H1 (cell line): ENCODE results near the gene DIP2C. TPM values are rescaled to one million over a fixed set of nuclear protein-coding genes. Genes with fewer than 3 reads are reported as not detected.

Experiments
- CTCF ChIA-PET: fragments of 300-600 bp; sonication (Branson Sonifier 250); formaldehyde crosslinking; loops from one replicate; lab custom pipeline; 2021; ENCODE audit not compliant: partially characterized antibody; lab: Charles Lee
- POLR2A ChIA-PET: fragments of 300-600 bp; sonication (Branson Sonifier 250); formaldehyde crosslinking; loops from one replicate; lab custom pipeline; 2021; ENCODE audit warnings: inconsistent platforms; ENCODE audit not compliant: partially characterized antibody; lab: Charles Lee
- DNase-seq, 2 experiments: peaks; one replicate each; pipeline versions ENCODE4 v3.0.0 to v3.0.0-alpha.2; 2010 to 2022; ENCODE audit warnings: low spot score in 2 of 2, low read depth in 1 of 2, mixed read lengths in 1 of 2
- FAIRE-seq: peaks from 2 replicates; lab custom pipeline; 2011; peaks lifted over from hg19 to GRCh38; lab: Jason Lieb, UNC
- H2AFZ ChIP-seq: 2 replicates; pipeline ENCODE4 v1.8.1; 2012; ENCODE audit warnings: low read length, inconsistent platforms
- H2AK5ac ChIP-seq: 2 replicates; pipeline ENCODE4 v1.6.1; 2013; ENCODE audit warnings: low read depth, low read length
- H2BK120ac ChIP-seq: replicated peaks from 2 replicates; pipeline ENCODE3; 2013; ENCODE audit warnings: low read depth, low read length, inconsistent platforms
- H2BK12ac ChIP-seq: 2 replicates; pipeline ENCODE4 v1.6.1; 2013; ENCODE audit warnings: low read depth, low read length
- H2BK15ac ChIP-seq: 2 replicates; pipeline ENCODE4 v1.6.1; 2013; ENCODE audit warnings: low read length
- H2BK20ac ChIP-seq: 2 replicates; pipeline ENCODE4 v1.6.1; 2013; ENCODE audit warnings: low read length
- H2BK5ac ChIP-seq: 2 replicates; pipeline ENCODE4 v1.6.1; 2013; ENCODE audit warnings: low read depth, low read length
- H3K14ac ChIP-seq: 2 replicates; pipeline ENCODE4 v1.6.1; 2013; ENCODE audit warnings: inconsistent platforms; ENCODE audit not compliant: insufficient read length
- H3K18ac ChIP-seq: 2 replicates; pipeline ENCODE4 v1.6.1; 2013; ENCODE audit warnings: low read length; ENCODE audit errors: extremely low read depth
- H3K23ac ChIP-seq: 2 replicates; pipeline ENCODE4 v1.6.1; 2013; ENCODE audit warnings: inconsistent platforms; ENCODE audit not compliant: insufficient read length
- H3K23me2 ChIP-seq: 2 replicates; pipeline ENCODE4 v1.6.1; 2013; ENCODE audit warnings: low read depth, low read length
- H3K27ac ChIP-seq: 2 replicates; pipeline ENCODE4 v1.6.1; 2011; ENCODE audit warnings: low read depth, low read length, inconsistent platforms
- H3K27me3 ChIP-seq, 4 experiments: replicated peaks in 1 of 4; 1 replicate in 1 of 4; 2 replicates in 3 of 4; pipeline versions ENCODE4 v1.6.1 to v1.8.1; 2011 to 2013; ENCODE audit warnings: low read length in 3 of 4, mild to moderate bottlenecking in 3 of 4, inconsistent platforms in 2 of 4, mixed read lengths in 2 of 4, moderate library complexity in 1 of 4; ENCODE audit not compliant: control insufficient read depth in 3 of 4, insufficient read depth in 3 of 4; ENCODE audit errors: extremely low read depth in 1 of 4
- H3K36me3 ChIP-seq, 4 experiments: 2 replicates each; pipeline versions ENCODE4 v1.6.1 to v1.8.1; 2011 to 2013; ENCODE audit warnings: mild to moderate bottlenecking in 4 of 4, low read length in 3 of 4, moderate library complexity in 2 of 4, control low read depth in 1 of 4, inconsistent platforms in 1 of 4; ENCODE audit not compliant: insufficient read depth in 4 of 4, control insufficient read depth in 2 of 4
- H3K4ac ChIP-seq: replicated peaks from 2 replicates; pipeline ENCODE3; 2013; ENCODE audit warnings: low read length, low read depth, mixed read lengths, inconsistent platforms; ENCODE audit not compliant: insufficient read length
- H3K4me1 ChIP-seq, 4 experiments: replicated peaks in 1 of 4; 1 replicate in 1 of 4; 2 replicates in 3 of 4; pipeline versions ENCODE4 v1.6.1 to v1.8.1; 2011 to 2013; ENCODE audit warnings: low read length in 3 of 4, inconsistent platforms in 2 of 4, mixed read lengths in 1 of 4; ENCODE audit not compliant: insufficient read depth in 4 of 4, control insufficient read depth in 3 of 4
- H3K4me2 ChIP-seq, 2 experiments: 2 replicates each; pipeline versions ENCODE4 v1.6.1 to v1.8.1; 2011 to 2013; ENCODE audit warnings: low read depth in 2 of 2, low read length in 2 of 2, control low read depth in 1 of 2, inconsistent platforms in 1 of 2, mild to moderate bottlenecking in 1 of 2; ENCODE audit not compliant: insufficient read depth in 1 of 2
- H3K4me3 ChIP-seq, 4 experiments: fragments of 200-600, 300-600 bp in 1 of 4; sonication (generic), shearing (Covaris generic), sonication (Bioruptor Twin) in 1 of 4; 2 replicates each; pipeline versions ENCODE4 v1.5.1 to v1.8.1; 2011 to 2016; ENCODE audit warnings: low read length in 4 of 4, low read depth in 3 of 4, control low read depth in 2 of 4, inconsistent platforms in 2 of 4, mild to moderate bottlenecking in 2 of 4, mixed read lengths in 1 of 4, moderate library complexity in 1 of 4; ENCODE audit not compliant: insufficient read depth in 2 of 4; ENCODE audit errors: extremely low read depth in 1 of 4
- H3K56ac ChIP-seq: replicated peaks from 2 replicates; pipeline ENCODE3; 2013; ENCODE audit warnings: low read depth, mild to moderate bottlenecking, mixed read lengths, low read length, inconsistent platforms; ENCODE audit not compliant: insufficient read length
- H3K79me1 ChIP-seq: 2 replicates; pipeline ENCODE4 v1.6.1; 2013; ENCODE audit warnings: low read depth, low read length, control low read depth
- H3K79me2 ChIP-seq, 2 experiments: 2 replicates each; pipeline versions ENCODE4 v1.6.1 to v1.8.1; 2012 to 2013; ENCODE audit warnings: low read length in 2 of 2, mild to moderate bottlenecking in 2 of 2, inconsistent platforms in 1 of 2; ENCODE audit not compliant: insufficient read depth in 2 of 2, control insufficient read depth in 1 of 2
- H3K9ac ChIP-seq, 4 experiments: replicated peaks in 1 of 4; 1 replicate in 1 of 4; 2 replicates in 3 of 4; pipeline versions ENCODE4 v1.6.1 to v1.8.1; 2011 to 2013; ENCODE audit warnings: low read depth in 3 of 4, low read length in 3 of 4, control low read depth in 2 of 4, mild to moderate bottlenecking in 2 of 4, moderate library complexity in 2 of 4, inconsistent platforms in 1 of 4; ENCODE audit errors: extremely low read depth in 1 of 4
- H3K9me3 ChIP-seq, 2 experiments: 2 replicates each; pipeline versions ENCODE4 v1.6.1 to v1.8.1; 2012 to 2013; ENCODE audit warnings: mild to moderate bottlenecking in 2 of 2, moderate library complexity in 2 of 2, control low read depth in 1 of 2, inconsistent platforms in 1 of 2, low read depth in 1 of 2, low read length in 1 of 2, mixed read lengths in 1 of 2; ENCODE audit not compliant: insufficient read depth in 2 of 2
- H4K20me1 ChIP-seq, 2 experiments: replicated peaks in 1 of 2; 2 replicates each; pipeline versions ENCODE3 to v1.8.1; 2011 to 2013; ENCODE audit warnings: inconsistent platforms in 2 of 2, low read length in 2 of 2, mild to moderate bottlenecking in 1 of 2; ENCODE audit not compliant: insufficient read depth in 2 of 2, control insufficient read depth in 1 of 2
- H4K5ac ChIP-seq: 2 replicates; pipeline ENCODE4 v1.6.1; 2013; ENCODE audit warnings: low read length, low read depth, mixed read lengths, inconsistent platforms; ENCODE audit not compliant: insufficient read length
- H4K8ac ChIP-seq: 2 replicates; pipeline ENCODE4 v1.8.0; 2013; ENCODE audit warnings: mild to moderate bottlenecking, moderate library complexity, low read length, inconsistent platforms; ENCODE audit not compliant: insufficient read depth; ENCODE audit errors: extremely low read depth
- H4K91ac ChIP-seq: replicated peaks from 2 replicates; pipeline ENCODE3; 2013; ENCODE audit warnings: low read length, mixed read lengths, inconsistent platforms; ENCODE audit not compliant: insufficient read length
- EP300 ChIP-seq, 2 experiments: IDR thresholded peaks; 1 replicate in 1 of 2; 2 replicates in 1 of 2; pipeline ENCODE4 v1.6.1; 2011 to 2012; ENCODE audit warnings: low read depth in 2 of 2, low read length in 2 of 2, mild to moderate bottlenecking in 2 of 2, borderline replicate concordance in 1 of 2, inconsistent platforms in 1 of 2, moderate library complexity in 1 of 2
- GABPA ChIP-seq: IDR thresholded peaks from 2 replicates; pipeline ENCODE4 v1.6.1; 2011; ENCODE audit warnings: mild to moderate bottlenecking, low read length, moderate library complexity, borderline replicate concordance; ENCODE audit not compliant: insufficient read depth
- MAX ChIP-seq: IDR thresholded peaks from 2 replicates; pipeline ENCODE4 v1.6.1; 2012; ENCODE audit warnings: inconsistent platforms
- TEAD4 ChIP-seq: IDR thresholded peaks from 2 replicates; pipeline ENCODE4 v1.6.1; 2012; ENCODE audit warnings: low read depth, low read length, inconsistent platforms, mixed read lengths
- YY1 ChIP-seq: IDR thresholded peaks from 2 replicates; pipeline ENCODE4 v1.6.1; 2011; ENCODE audit warnings: low read depth, mild to moderate bottlenecking, low read length
- WGBS, 2 experiments: shearing (Covaris generic) in 1 of 2; methylation state at CpG; one replicate each; pipeline versions ENCODE4 v1.1.6 to v1.1.7; 2013 to 2015; ENCODE audit warnings: low lambda C conversion rate in 2 of 2, mixed read lengths in 2 of 2, inconsistent platforms in 1 of 2, low coverage in 1 of 2, missing lambda C conversion rate in 1 of 2; ENCODE audit not compliant: insufficient replicate concordance in 2 of 2, insufficient coverage in 1 of 2, insufficient read length in 1 of 2; ENCODE audit errors: extremely low coverage in 1 of 2, missing lambda C conversion rate in 1 of 2; 5-methylcytosine and 5-hydroxymethylcytosine counted together
- polyA plus RNA-seq, 7 experiments: library from polyadenylated mRNA; depleted of rRNA in 3 of 7; stranded (reverse) in 5 of 7; unstranded in 2 of 7; fragments of >200 nt in 5 of 7; fragments of 200-250 nt in 2 of 7; gene quantifications; 1 replicate in 5 of 7; 2 replicates in 1 of 7; 4 replicates in 1 of 7; pipeline versions ENCODE4 v1.2.1 to v1.2.3, GENCODE V29; 2011 to 2013; ENCODE audit warnings: missing spikeins in 2 of 7, mixed read lengths in 2 of 7
- total RNA-seq: library from RNA; stranded (reverse); fragmentation: NEBNext Ultra II Directional; extraction: Animal tissue kit (Norgen Biotek cat#: 25700); gene quantifications from 2 replicates; pipeline ENCODE4 v1.2.1, GENCODE V29; 2021

Gene DIP2C
- total and polyA plus RNA-seq, 2 of the 8 experiments (the other 6 are each of a cell fraction or from before 2014, with no cell fraction given) = 3.8 to 9.3 TPM

- no peak for FAIRE-seq
- H3K79me1 ChIP-seq = peaks cover 5% of the 10 kb centered on the region
- peaks cover 0 to 19% of the 10 kb centered on the region in 2 experiments; a peak in 2 of 4 replicates for H3K79me2 ChIP-seq
- no peak overlapping the region for H4K5ac ChIP-seq
- H2BK20ac ChIP-seq = no peak overlapping the region
- no peak overlapping the region for H3K27ac ChIP-seq
- H3K9ac ChIP-seq = no peak overlapping the region
- H3K9me3 ChIP-seq = no peaks in the 10 kb centered on the region
- H2AFZ ChIP-seq = no peak overlapping the region
- H3K27me3 ChIP-seq = no peaks in the 10 kb centered on the region
- CTCF ChIA-PET = interaction anchor here (0.6 to 1.2 kb wide), 3 partner anchors 24 to 457 kb away, joined by 3 to 4 read pairs (median 3); no protein-coding TSS in a partner anchor
- no peak overlapping the region for H2BK15ac ChIP-seq
- no peak overlapping the region for H3K14ac ChIP-seq
- H3K23me2 ChIP-seq = no peaks in the 10 kb centered on the region
- no peak overlapping the region for H3K4ac ChIP-seq
- POLR2A ChIA-PET = no interaction called here
- H2AK5ac ChIP-seq = no peak overlapping the region
- H4K20me1 ChIP-seq = peaks cover 5 to 6% of the 10 kb centered on the region in 2 experiments
- H4K91ac ChIP-seq = no peak overlapping the region
- no peak overlapping the region for H3K4me2 ChIP-seq
- H4K8ac ChIP-seq = no peak overlapping the region
- H2BK12ac ChIP-seq = no peak overlapping the region
- H3K4me3 ChIP-seq = no peak overlapping the region
- 89% methylated on average over 21 of the region's 21 CpGs; no CpG with 5 or more reads in 1 of the 2 experiments for WGBS, 2 experiments
- no peak overlapping the region for H3K18ac ChIP-seq
- no peak overlapping the region for H3K56ac ChIP-seq
- H3K4me1 ChIP-seq = peaks cover 0 to 5% (median 0%) of the 10 kb centered on the region in 4 experiments; a peak in 3 of 7 replicates
- no peak overlapping the region for H3K23ac ChIP-seq
- no peak for DNase-seq
- H2BK5ac ChIP-seq = peak overlapping the region; percentile 35; the same call in 1 of the 2 replicates
- no peak overlapping the region for H2BK120ac ChIP-seq
- no peaks in the 10 kb centered on the region for H3K36me3 ChIP-seq
- no peak for TF ChIP-seq EP300 (IDR thresholded peaks at IDR 0.05; ENCODE audit: borderline replicate concordance in 1 of 2, low read depth in 2 of 2, low read length in 2 of 2)
- TF ChIP-seq YY1 = no peak
- no peak for TF ChIP-seq MAX
- no peak for TF ChIP-seq TEAD4
- no peak for TF ChIP-seq GABPA
These were observed 117.6 kb downstream of the DIP2C start for GRCh38 chr10:571688-572451.
